Measurements from ENCODE around the gene C11orf98.

- no peak for TF ChIP-seq POLR2A (IDR thresholded peaks at IDR 0.05)
- TF ChIP-seq CTCF (IDR thresholded peaks at IDR 0.05) = no peak
- no peak for TF ChIP-seq POLR2AphosphoS5 (IDR thresholded peaks at IDR 0.05)
Observed at GRCh38 chr11:62614275-62614674, 50.7 kb downstream of the C11orf98 start.

Measured in suprapubic skin (tissue), 4 donors.